Left renal cortex interstitium (tissue), 4 donors: Measurements from ENCODE around the gene COX6A2. TPM values are rescaled to one million over a fixed set of nuclear protein-coding genes. Genes with fewer than 3 reads are reported as not detected.
"Not testable (repeated sequence)": the region's sequence is repeated elsewhere in the genome, so short reads cannot be mapped to it uniquely, and the experiment has no call there.

Experiments
- DNase-seq, 4 donors: peaks; one replicate each; pipeline ENCODE4 v3.0.0-alpha.2; 2013; ENCODE audit warnings: low read depth in 4 of 4, low spot score in 2 of 4, missing footprints in 1 of 4
- polyA plus RNA-seq, 4 donors: library from polyadenylated mRNA; unstranded; fragments of 120-200 nt; gene quantifications; one replicate each; pipeline ENCODE4 v1.2.1, GENCODE V29; 2013; ENCODE audit not compliant: insufficient read length in 4 of 4

The COX6A2 gene
- polyA plus RNA-seq, 4 donors = 0.59 to 1.6 (median 1.2) TPM

GRCh38 chr16:31439023-31439422 is 10.9 kb upstream of the COX6A2 start:
- not testable (repeated sequence) for DNase-seq

GRCh38 chr16:31438414-31438813 is 10.3 kb upstream of the COX6A2 start:
- no peak for DNase-seq

- no peak for DNase-seq
These were observed 8.3 kb upstream of the COX6A2 start for GRCh38 chr16:31436221-31437045.

- DNase-seq = no peak
These were observed 7.4 kb upstream of the COX6A2 start for GRCh38 chr16:31435341-31436220.

- DNase-seq = no peak
These were observed 2.4 kb upstream of the COX6A2 start for GRCh38 chr16:31430380-31431052.

GRCh38 chr16:31429796-31430195 is 1.6 kb upstream of the COX6A2 start:
- DNase-seq = no peak

GRCh38 chr16:31429314-31429713 is 1.2 kb upstream of the COX6A2 start:
- no peak for DNase-seq

GRCh38 chr16:31428638-31429247 is 583 bp upstream of the COX6A2 start:
- DNase-seq = no peak

GRCh38 chr16:31427441-31428278 is 500 bp downstream of the COX6A2 start:
- DNase-seq = peak in 3 of 4 donors; percentile 24 to 32 (median 25)

GRCh38 chr16:31423801-31424200 is 4.4 kb downstream of the COX6A2 start:
- no peak for DNase-seq

- DNase-seq = no peak
These were observed 4.9 kb downstream of the COX6A2 start for GRCh38 chr16:31423241-31423640.

GRCh38 chr16:31421587-31421986 is 6.6 kb downstream of the COX6A2 start:
- no peak for DNase-seq

GRCh38 chr16:31420037-31420436 is 8.1 kb downstream of the COX6A2 start:
- DNase-seq = no peak

- no peak for DNase-seq
These were observed 10.2 kb downstream of the COX6A2 start for GRCh38 chr16:31417916-31418315.

GRCh38 chr16:31417036-31417435 is 11.1 kb downstream of the COX6A2 start:
- not testable (repeated sequence) for DNase-seq

- DNase-seq = no peak
These were observed 11.8 kb downstream of the COX6A2 start for GRCh38 chr16:31416371-31416770.

- no peak for DNase-seq
These were observed 13.5 kb downstream of the COX6A2 start for GRCh38 chr16:31414706-31415105.

GRCh38 chr16:31413943-31414342 is 14.2 kb downstream of the COX6A2 start:
- no peak for DNase-seq

- DNase-seq = no peak
These were observed 14.8 kb downstream of the COX6A2 start for GRCh38 chr16:31413381-31413780.

- no peak for DNase-seq
These were observed 15.4 kb downstream of the COX6A2 start for GRCh38 chr16:31412750-31413149.
